ENCODE measurements around the gene INTS7. TPM values are rescaled to one million over a fixed set of nuclear protein-coding genes. Genes with fewer than 3 reads are reported as not detected.

INTS7 gene
- total and polyA plus RNA-seq, 2 experiments from 2014 or later, result 10.9 to 34.0 TPM

DNA sequence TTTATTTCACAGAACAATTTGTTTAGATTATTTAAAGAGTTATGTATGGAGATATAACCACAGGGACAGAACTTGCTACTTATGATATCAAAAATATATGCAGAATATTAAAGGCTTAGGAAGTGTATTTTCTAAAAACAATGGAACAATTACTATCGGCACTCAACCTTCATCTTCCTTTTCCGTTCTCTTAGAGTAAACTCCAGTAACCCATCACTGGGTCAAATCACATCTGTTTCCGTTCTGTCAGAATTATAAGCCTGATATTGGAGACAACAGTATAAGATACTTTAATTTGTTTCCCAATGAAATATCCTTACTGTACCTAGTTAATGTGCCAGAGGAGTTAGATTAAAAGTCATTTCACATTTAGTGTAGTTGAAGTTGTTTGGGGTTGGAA is 32.4 kb upstream of the INTS7 start (continued):
- no peak for TF ChIP-seq ZNF114 (CRISPR knock-in tag; IDR thresholded peaks at IDR 0.05)
- TF ChIP-seq STAT1 (IDR thresholded peaks at IDR 0.05; ENCODE audit: unreplicated experiment), result no peak
- no peak for TF ChIP-seq REST (IDR thresholded peaks at IDR 0.05; ENCODE audit: unreplicated experiment)

- H3K4me1 ChIP-seq (ENCODE audit: insufficient read depth), result no peaks in the 10 kb centered on the region
- Mint-ChIP-seq H3K9me3 (peaks cover 4% of the 10 kb centered on the region; the same call in 1 of the 3 replicates), H3K36me3 (ENCODE audit: low read depth) (peaks cover 61% of the 10 kb centered on the region), H3K4me3 (no peak overlapping the region), H3K27ac (no peak overlapping the region), H3K4me1 (no peaks in the 10 kb centered on the region), H3K27me3 (ENCODE audit: insufficient read depth, low read depth, poor library complexity) (no peaks in the 10 kb centered on the region)
- no peak overlapping the region for H3K4me2 ChIP-seq
- no peak overlapping the region for H3K27ac ChIP-seq (ENCODE audit: low read depth)
- H3K79me2 ChIP-seq (replicated peaks; ENCODE audit: insufficient read depth), result no peaks in the 10 kb centered on the region
- TF ChIP-seq CREB1 (CRISPR knock-in tag; IDR thresholded peaks at IDR 0.05; ENCODE audit: low read depth), result no peak
- TF ChIP-seq CTCF (conservative IDR thresholded peaks at IDR 0.05; ENCODE audit: low read depth in 2 of 2), result peak; percentile 54 to 66
- TF ChIP-seq ETS1 (IDR thresholded peaks at IDR 0.05), result no peak
- no peak for TF ChIP-seq ZNF331 (CRISPR knock-in tag; IDR thresholded peaks at IDR 0.05; ENCODE audit: low read depth)
- ATAC-seq (no peak), DNase-seq (ENCODE audit: low spot score) (peak; percentile 17)
- H2AFZ ChIP-seq, result no peak overlapping the region
- H3F3A ChIP-seq (replicated peaks; ENCODE audit: low read depth), result no peaks in the 10 kb centered on the region
- peaks cover 31% of the 10 kb centered on the region for H3K36me3 ChIP-seq (ENCODE audit: insufficient read depth)
- no peaks in the 10 kb centered on the region for H3K9me2 ChIP-seq (ENCODE audit: insufficient read depth)
- no peak overlapping the region for H3K4me3 ChIP-seq
- H3K27me3 ChIP-seq (ENCODE audit: insufficient read depth), result no peaks in the 10 kb centered on the region
- H4K20me1 ChIP-seq (replicated peaks; ENCODE audit: insufficient read depth), result no peaks in the 10 kb centered on the region
These were observed 27.6 kb upstream of the INTS7 start for GRCh38 chr1:212062832-212063438.

Data from GM23338 (cell line).